Tibial nerve (tissue), 4 donors: ENCODE results near the gene SORBS1.

Experiments
- EP300 ChIP-seq, 2 donors: sonication (generic); formaldehyde crosslinking; IDR thresholded peaks; one replicate each; pipeline ENCODE4 v1.6.1; 2017; ENCODE audit warnings: antibody characterized with exemption in 2 of 2, mild to moderate bottlenecking in 1 of 2
- POLR2A ChIP-seq, 2 donors: fragments of 450-650 bp; IDR thresholded peaks; one replicate each; pipeline ENCODE4 v1.6.1; 2017; ENCODE audit warnings: antibody characterized with exemption in 2 of 2, mild to moderate bottlenecking in 2 of 2, moderate library complexity in 2 of 2
- TF ChIP-seq, protein P1 (sequence below), 5 experiments: fragments of 200-600 bp in 3 of 5; fragments of 450-650 bp in 2 of 5; sonication (generic) in 3 of 5; IDR thresholded peaks; one replicate each; pipeline ENCODE4 v1.5.1; 2016 to 2019; ENCODE audit warnings: antibody characterized with exemption in 5 of 5, mild to moderate bottlenecking in 3 of 5, moderate library complexity in 2 of 5

DNA sequence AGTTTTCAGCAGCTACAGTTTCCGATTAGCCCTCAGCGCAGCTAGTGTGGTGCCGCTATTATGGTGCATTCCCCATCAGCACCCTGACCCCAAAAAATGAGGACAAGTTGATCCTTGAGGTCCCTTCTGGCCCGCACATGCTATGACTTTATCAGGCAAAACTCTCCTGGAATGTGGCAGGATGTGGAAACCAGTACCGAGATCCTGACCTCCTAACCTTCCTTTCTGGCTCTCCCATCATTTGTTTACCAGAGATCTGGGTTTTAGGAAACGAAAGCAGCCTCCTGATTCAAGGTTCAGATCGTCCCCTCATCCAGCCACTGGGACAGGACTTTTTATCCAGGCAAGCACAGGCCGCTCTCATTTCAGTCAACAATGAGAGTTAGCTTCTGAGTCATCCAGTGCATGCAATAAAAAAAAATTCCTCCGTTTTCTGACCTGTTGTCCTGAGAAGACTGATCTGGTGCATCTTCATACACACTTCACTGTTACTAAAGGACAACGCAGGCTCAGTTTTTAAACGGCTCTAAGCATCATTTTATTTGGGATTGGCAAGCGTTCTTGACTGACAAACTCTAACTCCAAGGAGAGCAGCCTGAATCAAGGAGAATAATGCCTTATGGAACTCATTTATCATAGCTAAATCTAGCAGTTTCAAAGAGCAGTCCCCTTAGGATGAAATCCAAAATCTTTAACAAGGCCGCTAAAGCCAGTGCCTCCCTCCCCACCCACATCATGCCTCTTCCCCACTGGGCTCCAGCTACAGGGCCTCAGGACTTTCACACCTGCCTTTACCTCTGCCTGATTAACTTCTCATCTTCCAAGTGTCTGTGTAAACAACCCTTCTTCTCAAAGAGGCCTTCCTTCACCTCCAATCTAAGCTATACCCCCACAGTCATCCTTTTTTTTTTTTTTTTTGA, 287.5 kb downstream of the SORBS1 start:
- TF ChIP-seq, protein P1, sequence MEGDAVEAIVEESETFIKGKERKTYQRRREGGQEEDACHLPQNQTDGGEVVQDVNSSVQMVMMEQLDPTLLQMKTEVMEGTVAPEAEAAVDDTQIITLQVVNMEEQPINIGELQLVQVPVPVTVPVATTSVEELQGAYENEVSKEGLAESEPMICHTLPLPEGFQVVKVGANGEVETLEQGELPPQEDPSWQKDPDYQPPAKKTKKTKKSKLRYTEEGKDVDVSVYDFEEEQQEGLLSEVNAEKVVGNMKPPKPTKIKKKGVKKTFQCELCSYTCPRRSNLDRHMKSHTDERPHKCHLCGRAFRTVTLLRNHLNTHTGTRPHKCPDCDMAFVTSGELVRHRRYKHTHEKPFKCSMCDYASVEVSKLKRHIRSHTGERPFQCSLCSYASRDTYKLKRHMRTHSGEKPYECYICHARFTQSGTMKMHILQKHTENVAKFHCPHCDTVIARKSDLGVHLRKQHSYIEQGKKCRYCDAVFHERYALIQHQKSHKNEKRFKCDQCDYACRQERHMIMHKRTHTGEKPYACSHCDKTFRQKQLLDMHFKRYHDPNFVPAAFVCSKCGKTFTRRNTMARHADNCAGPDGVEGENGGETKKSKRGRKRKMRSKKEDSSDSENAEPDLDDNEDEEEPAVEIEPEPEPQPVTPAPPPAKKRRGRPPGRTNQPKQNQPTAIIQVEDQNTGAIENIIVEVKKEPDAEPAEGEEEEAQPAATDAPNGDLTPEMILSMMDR (IDR thresholded peaks at IDR 0.05) = no peak
- TF ChIP-seq POLR2A (IDR thresholded peaks at IDR 0.05) (no peak), EP300 (IDR thresholded peaks at IDR 0.05) (peak; percentile 56 to 93)
